CD4-positive, alpha-beta T cell treated with Interleukin-17A for 4 hours (primary cell): Measurements from ENCODE around the gene DCP1B.
A peak's percentile ranks its signal among the peaks of the same experiment; 100 is the strongest.

Experiments
- DNase-seq: peaks from one replicate; pipeline ENCODE4 v3.0.0-alpha.2; 2020; ENCODE audit warnings: mixed read lengths

Gene DCP1B

DNA sequence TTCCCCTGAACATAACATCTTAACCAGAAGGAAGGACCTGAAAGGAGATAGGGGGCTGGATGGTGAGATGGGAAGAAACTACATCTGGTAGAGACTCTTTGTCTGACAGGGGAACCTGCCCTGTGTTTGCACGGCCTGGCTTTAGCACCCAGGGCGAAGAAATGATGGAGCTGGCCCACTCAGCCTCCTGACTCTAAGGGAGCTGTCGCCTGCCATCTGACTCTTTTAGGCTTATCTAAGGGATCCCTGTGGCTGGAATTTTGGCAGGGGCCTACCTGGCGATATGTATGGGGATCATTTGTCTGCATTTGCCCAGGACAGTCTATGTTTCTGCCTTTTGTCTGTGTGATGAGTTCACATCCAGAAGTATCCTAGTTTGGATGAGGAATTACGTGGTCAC, 70.2 kb downstream of the DCP1B start:
- DNase-seq: no peak

GRCh38 chr12:1933342-1934051, 70.8 kb downstream of the DCP1B start:
- DNase-seq: no peak

DNA sequence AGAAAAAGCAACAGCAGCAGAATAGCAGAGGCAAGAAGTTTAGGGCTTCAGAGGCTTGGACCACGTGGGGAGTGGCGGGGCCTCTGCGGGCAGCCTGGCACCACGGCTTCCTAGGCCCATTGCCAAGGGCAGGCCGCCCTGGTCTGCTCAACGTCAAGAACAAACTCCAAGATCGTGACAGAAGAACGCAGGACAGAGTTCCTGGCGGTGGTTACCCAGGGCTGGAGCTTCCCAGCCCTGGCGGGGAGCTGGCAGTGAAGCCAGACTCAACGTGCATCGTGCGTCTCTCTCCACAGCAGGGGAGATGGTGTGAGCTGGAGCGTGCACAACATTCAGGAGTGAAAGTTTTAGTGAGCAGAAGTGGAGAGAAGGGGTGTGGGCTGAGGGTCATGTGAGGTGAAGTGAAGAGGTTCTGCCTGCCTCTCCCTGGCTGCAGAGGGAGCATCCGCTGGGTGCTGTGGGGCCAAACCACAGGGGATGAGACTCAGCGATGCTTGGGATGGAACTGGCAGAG, 71.9 kb downstream of the DCP1B start:
- no peak for DNase-seq

- no peak for DNase-seq
Observed at GRCh38 chr12:1931642-1932041, 72.6 kb downstream of the DCP1B start.

DNA sequence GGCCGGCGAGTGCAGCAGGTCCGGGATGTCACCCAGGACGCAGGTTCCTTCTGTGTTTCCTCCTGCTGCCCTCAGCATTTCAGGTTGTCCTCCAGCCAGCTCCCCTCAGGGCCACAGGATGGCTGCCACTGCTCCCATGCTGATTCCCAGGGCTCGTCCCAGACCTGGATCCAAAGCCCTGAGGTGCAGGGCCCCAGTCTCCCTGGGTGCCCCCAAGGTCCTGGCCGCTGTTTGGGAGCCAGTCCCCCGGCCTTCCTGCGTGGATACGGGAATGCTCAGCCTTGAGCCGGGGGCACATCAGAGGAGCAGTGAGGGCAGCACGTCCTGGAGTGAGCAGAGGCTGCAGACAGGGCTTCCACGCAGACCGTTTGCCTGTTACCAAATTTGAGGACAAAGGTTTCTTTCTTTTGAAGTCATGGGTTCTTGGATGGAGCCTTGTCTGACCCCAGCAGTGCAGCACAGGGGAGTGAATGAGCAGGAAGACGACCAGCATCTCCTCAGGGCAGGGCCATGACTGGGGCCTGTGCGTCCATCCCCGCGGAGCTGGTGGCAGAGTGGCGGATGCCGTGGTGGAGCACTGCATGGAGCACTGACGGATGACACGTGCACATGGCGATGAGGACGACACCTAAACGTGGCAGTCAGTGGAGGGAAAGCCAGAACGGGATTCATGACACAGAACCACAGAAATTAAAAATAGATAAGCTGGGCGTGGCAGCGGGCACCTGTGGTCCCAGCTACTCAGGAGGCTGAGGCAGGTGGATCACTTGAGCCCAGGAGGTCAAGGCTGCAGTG, 73.3 kb downstream of the DCP1B start:
- DNase-seq: no peak

- no peak for DNase-seq
Observed at GRCh38 chr12:1929985-1930802, 74.1 kb downstream of the DCP1B start.

- DNase-seq: no peak
Observed at GRCh38 chr12:1929241-1929984, 74.8 kb downstream of the DCP1B start.

GRCh38 chr12:1928439-1929121, 75.7 kb downstream of the DCP1B start:
- no peak for DNase-seq

DNA sequence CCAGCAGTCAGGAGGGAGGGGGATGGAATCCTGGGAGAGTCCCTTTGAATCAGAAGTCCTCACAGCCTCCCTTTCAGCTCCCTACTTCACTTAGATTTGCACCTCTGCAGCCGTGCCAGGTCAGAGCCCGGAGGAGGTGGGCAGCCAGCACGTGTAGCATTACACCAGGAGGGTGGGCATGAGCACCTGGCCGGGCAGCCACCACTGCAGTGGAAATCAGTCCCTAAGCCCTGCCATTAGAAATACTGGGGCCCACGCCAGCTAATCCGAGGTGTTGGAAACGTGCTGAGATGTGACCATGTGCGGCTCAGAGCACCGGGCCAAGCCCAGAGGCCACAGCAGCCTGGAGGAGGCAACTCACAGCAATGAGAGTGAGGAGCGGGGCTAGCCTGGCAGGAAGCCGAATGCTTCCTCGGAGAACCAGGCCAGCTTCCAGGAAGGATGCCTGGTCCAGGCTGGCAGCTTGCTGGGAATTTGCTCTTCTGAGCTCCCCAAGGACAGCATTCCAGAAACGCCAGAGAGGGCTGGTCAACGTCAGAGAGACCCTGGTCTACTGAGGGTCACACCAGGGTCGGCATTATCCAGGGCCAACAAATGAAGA, 76.4 kb downstream of the DCP1B start:
- DNase-seq: no peak

GRCh38 chr12:1927051-1927680, 77.1 kb downstream of the DCP1B start:
- DNase-seq: no peak

DNA sequence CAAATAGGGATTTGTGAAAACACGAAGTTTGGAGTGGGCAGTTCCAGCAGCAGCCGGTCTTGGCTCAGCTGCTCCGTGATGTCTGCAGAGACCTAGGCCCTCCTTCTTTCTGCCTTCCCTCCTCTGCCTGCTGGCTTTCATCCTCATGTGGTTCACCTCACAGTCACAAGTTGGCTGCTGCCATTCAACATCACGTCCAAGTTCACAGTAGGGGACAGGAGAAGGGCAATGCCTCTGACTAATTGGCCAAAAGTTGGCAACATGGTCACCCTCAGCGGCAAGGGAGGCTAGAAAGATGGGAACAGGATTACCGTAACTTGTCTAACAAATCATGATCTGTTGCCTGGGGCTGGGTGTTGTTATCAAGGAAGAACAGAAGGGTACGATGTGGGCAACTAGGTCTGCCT, 78.0 kb downstream of the DCP1B start:
- no peak for DNase-seq

GRCh38 chr12:1925684-1926006, 78.6 kb downstream of the DCP1B start:
- DNase-seq: no peak

DNA sequence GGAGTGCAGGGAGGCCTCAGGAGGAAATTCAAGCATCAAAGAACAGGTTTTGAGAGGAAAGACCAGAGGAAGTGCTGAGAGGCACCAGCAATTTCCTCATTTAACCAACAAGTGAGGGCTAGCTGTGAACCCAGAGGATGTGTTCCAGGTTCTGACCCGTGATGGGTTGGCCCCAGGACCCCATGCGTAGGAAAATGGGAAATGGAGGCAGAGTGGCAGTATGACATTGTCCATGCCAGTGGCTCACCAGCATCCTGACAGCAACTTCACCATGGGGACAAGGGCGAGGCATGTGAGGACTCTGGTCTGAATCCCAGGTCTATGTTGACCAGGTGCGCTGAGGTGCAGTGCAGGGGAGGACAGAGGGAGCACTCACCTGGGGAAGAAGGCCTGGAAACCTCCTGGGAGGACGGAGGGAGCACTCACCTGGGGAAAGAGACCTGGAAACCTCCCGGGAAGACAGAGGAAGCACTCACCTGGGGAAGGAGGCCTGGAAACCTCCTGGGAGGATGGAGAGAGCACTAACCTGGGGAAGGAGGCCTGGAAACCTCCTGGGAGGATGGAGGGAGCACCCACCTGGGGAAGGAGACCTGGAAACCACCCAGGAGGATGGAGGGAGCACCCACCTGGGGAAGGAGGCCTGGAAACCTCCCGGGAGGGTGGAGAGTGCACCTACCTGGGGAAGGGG, 79.1 kb downstream of the DCP1B start:
- no peak for DNase-seq

DNA sequence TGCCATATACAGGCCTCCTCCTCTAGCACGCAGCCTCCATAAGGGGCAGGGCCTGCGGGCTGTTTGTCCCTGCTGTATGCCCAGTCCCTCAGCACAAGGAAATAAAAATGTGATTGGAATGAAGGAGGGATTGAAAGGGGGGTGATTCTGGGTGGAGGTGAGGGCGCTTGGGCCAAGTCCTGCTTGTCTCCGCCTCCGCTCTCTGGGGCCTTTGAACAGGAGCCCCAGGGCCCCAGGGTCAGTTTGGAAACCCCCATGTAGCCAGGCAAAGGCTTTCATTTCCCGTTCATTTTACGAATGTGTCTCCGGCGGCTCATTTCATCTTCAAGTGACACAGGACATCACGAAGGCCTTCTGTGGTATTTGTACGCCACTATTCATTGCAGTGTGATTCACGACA, 81.3 kb downstream of the DCP1B start:
- no peak for DNase-seq

GRCh38 chr12:1922075-1922709, 82.1 kb downstream of the DCP1B start:
- peak; percentile 17 for DNase-seq

DNA sequence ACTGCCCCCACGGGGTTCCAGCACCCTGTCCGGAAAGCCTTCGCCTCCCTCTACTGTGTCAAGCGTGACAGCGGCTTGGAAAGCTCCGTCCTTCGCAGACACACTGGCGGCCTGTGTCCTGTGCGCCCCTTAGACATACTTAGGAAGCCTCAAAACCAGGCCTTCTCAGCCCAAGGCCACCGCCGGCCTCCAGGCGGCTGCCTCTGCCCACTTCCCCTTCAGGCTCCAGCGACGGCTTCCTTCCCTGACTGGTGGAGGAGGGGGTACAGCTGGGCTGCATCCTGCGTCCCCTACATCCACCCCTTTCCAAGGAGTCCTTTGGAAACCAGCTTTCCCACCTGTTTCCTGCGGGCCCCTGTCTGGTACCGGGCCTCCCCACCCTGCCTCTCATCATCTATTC, 83.3 kb downstream of the DCP1B start:
- no peak for DNase-seq

- no peak for DNase-seq
Observed at GRCh38 chr12:1920436-1920835, 83.8 kb downstream of the DCP1B start.

DNA sequence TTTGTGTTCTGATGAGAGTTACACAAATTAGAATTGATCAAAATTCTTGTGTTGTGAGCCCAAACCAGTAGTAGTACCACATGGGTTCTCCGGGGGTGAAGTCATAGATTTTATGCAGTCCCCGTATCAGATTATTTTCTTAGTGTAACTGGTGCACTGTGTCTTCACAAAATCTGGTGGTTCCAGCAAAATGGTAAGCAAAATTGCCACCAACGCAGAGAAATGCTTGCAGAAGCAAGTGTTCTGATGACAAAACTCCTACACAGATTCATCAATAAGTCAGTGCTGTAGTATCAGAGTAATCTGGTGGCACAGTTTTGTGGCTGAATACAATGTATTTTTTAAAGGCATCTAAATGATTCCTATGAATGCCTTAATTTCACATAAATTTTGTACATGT, 84.5 kb downstream of the DCP1B start:
- no peak for DNase-seq

- no peak for DNase-seq
Observed at GRCh38 chr12:1919284-1919683, 85.0 kb downstream of the DCP1B start.

DNA sequence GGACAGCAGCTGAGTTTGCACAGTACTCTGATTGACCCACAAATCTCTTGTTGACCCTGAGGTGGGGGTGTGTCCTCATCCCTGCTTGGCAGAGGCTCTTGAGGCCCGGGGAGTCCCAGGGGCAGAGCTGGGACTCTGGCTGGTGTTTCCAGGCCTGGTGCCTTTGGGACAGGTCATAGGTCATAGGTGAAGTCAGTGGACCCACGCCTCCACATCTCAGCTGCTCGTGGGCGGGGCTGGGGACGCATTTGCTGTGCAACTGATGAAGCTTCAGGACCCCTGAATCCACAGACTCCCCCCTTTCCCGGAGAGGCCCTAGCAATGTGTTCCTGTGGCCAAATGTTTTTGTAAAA, 85.4 kb downstream of the DCP1B start:
- DNase-seq: no peak
